Thymus (tissue), 11 donors: ENCODE results near the gene VPS13D. TPM values are rescaled to one million over a fixed set of nuclear protein-coding genes. Genes with fewer than 3 reads are reported as not detected.
A peak's percentile ranks its signal among the peaks of the same experiment; 100 is the strongest.

Experiments
- DNase-seq, 9 donors: peaks; one replicate each; pipeline ENCODE4 v3.0.0-alpha.2; 2013; ENCODE audit warnings: low spot score in 9 of 9, low read depth in 6 of 9, missing footprints in 1 of 9
- H3K27ac ChIP-seq, 2 donors: one replicate each; pipeline ENCODE4 v1.5.1; 2013; ENCODE audit warnings: control low read depth in 1 of 2, low read depth in 1 of 2, low read length in 1 of 2, mild to moderate bottlenecking in 1 of 2, moderate library complexity in 1 of 2
- H3K27me3 ChIP-seq, 2 donors: one replicate each; pipeline ENCODE4 v1.5.1; 2013; ENCODE audit warnings: low read length in 1 of 2; ENCODE audit not compliant: control insufficient read depth in 2 of 2, insufficient read depth in 1 of 2
- H3K36me3 ChIP-seq, 2 donors: one replicate each; pipeline ENCODE4 v1.5.1; 2013; ENCODE audit warnings: low read length in 1 of 2, mild to moderate bottlenecking in 1 of 2, moderate library complexity in 1 of 2; ENCODE audit not compliant: control insufficient read depth in 2 of 2, insufficient read depth in 2 of 2
- H3K4me1 ChIP-seq, 2 donors: one replicate each; pipeline ENCODE4 v1.5.1; 2013; ENCODE audit warnings: low read length in 2 of 2; ENCODE audit not compliant: control insufficient read depth in 2 of 2, insufficient read depth in 2 of 2
- H3K4me3 ChIP-seq, 2 donors: one replicate each; pipeline ENCODE4 v1.5.1; 2013; ENCODE audit warnings: low read length in 2 of 2, control low read depth in 1 of 2, mild to moderate bottlenecking in 1 of 2
- H3K9me3 ChIP-seq, 2 donors: one replicate each; pipeline ENCODE4 v1.5.1; 2013; ENCODE audit warnings: low read length in 1 of 2, mild to moderate bottlenecking in 1 of 2; ENCODE audit not compliant: control insufficient read depth in 2 of 2, insufficient read depth in 1 of 2
- WGBS: extraction: QIAGEN DNeasy Blood & Tissue Kit; methylation state at CpG from one replicate; pipeline ENCODE4 v1.1.7; 2013; 5-methylcytosine and 5-hydroxymethylcytosine counted together
- polyA plus RNA-seq: library from polyadenylated mRNA; stranded (reverse); fragments of 200-250 nt; gene quantifications from one replicate; pipeline ENCODE4 v1.2.3, GENCODE V29; 2013
- total RNA-seq: library from RNA; stranded (reverse); fragments of 120-200 nt; gene quantifications from one replicate; pipeline ENCODE4 v1.2.4, GENCODE V29; 2013
- donor health status: healthy.

The VPS13D gene
- total and polyA plus RNA-seq, 2 donors, result 10.2 to 21.7 TPM

DNA sequence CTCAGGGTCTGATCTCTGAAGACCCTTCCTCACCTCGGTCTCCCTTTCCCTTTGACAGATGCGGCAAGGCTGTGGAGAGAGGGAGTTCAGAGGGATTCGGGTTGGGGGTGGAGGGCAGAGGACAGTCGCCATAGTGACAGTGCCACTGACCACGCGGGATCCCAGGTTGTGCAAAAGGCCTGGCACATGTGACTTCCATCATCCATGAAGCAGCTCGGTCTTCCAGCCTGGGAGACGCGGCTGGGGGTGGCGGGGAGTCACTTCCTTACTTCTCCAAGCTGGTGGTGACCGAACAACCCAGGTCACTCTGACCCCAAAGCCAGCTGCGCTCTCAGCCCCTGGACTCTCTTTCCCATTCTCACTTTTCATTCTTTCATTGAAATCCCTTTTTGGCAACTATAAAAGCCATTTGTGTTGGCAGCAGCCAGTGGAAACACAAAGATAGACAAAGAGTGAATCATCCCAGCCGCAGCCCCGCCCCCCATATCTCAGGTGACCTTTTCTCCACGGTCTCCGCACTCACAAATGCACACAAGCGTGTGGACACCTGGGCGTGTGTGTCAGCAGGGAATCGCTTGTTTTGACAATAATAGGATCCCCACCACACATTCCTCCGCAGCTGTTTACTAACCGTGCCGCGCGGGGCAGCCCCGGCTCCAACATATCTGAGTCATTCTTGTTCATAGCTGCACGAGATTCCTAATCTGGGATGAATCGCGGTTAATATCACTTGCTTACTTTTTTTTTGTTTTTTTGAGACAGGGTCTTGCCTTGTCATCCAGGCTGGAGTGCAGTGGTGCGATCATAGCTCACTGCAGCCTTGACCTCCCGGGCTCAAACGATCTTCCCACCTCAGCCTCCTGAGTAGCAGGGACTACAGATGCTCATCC is 319.9 kb downstream of the VPS13D start:
- Histone ChIP-seq H3K9me3 (no peaks in the 10 kb centered on the region), H3K4me3 (no peak overlapping the region), H3K27me3 (peaks cover 0 to 4% of the 10 kb centered on the region in 2 donors), H3K36me3 (no peaks in the 10 kb centered on the region), H3K27ac (peak overlapping the region in 1 of 2 donors; percentile 10), H3K4me1 (peaks cover 0 to 13% of the 10 kb centered on the region in 2 donors)
- WGBS, result 93% methylated on average over 31 of the region's 31 CpGs
- peak in 1 of 9 donors; percentile 30 for DNase-seq

DNA sequence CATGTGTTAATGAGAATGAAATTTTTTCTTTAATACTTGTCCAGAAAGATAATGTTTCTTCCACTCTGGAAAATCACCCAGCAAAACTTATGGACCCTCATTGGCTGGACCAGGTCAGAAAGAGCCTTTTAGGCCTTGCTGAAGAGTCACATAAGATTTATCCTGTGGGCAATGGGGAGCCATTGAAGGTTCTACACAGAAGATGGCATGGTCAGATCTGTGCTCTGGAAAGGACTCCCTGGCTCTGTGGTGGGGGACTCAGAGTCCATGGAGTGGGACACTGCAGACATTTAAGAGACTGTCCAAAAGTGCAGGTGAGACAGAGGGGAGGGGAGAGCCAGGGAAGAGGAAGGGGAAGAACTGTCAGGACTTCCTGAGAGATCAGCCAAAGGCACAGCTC is 321.8 kb downstream of the VPS13D start:
- Histone ChIP-seq H3K4me1 (peaks cover 0 to 8% of the 10 kb centered on the region in 2 donors), H3K27ac (no peak overlapping the region), H3K36me3 (no peaks in the 10 kb centered on the region), H3K27me3 (peaks cover 0 to 4% of the 10 kb centered on the region in 2 donors), H3K4me3 (no peak overlapping the region), H3K9me3 (no peaks in the 10 kb centered on the region)
- DNase-seq, result no peak

DNA sequence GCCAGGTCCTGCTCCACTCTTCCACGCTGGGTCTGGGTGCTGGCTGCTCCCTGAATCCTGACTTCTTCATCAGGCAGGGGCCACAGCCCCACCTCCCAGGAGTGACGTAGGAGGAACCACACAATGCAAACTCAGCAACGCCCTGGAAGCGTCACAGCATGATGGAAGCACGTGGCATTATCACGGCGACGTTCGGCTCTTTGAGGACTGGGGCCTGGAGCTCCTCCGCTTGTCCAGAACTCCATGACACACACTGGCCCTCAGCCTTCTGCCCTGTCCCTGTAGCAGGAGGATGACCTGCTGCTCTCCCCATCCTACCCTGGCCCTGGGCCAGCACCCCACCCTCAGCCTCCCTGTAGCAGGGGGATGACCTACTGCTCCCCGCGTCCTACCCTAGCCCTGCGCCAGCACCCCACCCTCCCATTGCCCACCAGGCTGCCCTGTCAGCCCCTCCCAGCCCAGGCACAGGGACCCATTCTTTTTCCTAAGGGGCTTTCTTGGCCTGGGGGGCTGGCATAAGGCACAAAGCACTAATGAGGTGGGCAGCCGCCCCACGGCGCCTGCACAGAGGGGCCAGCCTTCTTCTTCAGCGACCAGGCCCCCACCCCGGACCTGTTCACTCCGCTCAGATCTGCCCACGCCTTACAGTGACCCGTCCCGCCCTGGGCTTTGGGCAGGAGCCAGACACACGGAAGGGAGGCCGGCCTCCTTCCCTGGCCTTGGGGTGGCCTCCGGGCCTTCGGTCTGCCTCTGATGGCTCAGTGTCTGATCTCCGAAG is 322.5 kb downstream of the VPS13D start:
- Histone ChIP-seq H3K36me3 (no peaks in the 10 kb centered on the region), H3K4me3 (no peak overlapping the region), H3K9me3 (no peaks in the 10 kb centered on the region), H3K27me3 (peaks cover 0 to 4% of the 10 kb centered on the region in 2 donors), H3K4me1 (peaks cover 0 to 8% of the 10 kb centered on the region in 2 donors), H3K27ac (no peak overlapping the region)
- WGBS, result 97% methylated on average over 27 of the region's 27 CpGs
- no peak for DNase-seq

DNA sequence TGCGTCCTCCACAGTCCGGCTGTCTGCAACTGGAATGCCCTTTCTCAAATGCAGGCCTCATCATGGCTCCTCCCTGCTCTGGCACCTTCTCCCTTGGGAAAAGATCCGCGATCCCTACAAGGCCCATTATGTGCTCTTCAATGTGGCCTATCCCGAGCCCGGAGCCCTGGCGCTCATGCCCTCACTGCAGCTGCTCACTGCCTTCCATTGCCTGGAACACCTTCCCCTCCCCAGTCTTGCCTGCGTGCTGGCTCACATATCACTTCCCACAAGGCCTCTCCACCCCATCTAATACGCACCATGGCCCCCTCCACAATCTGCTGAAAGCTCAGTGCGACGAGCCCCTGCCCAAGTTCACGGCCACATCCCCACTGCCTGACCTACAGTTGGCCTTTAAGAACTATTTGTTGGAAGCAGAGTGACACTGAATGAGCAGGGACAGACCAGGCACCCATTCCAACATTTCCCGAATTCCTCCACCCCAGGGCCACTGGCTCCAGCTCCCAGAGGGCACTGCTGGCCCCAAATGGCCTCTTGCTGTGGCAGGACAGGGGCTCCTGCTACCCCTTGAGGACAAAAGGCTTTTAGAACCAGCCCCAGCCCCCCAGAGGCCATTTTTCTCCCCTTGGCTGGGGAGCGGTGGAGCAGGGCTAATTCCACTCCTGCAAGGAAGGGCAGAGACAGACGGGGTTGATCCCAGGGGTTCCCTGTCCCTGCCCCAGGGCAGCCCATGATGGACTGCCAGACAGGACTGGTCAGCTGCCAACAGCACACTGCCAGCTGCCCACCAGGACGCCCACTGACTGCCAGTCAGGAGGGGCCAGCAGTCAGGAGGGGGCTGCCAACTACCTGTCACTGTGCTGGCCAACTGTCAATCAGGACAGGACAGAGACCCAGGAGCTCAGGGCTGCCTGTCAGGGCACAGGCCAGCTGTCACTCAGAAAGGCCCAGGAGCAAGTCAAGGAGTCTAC is 323.4 kb downstream of the VPS13D start:
- peaks cover 0 to 8% of the 10 kb centered on the region in 2 donors for H3K4me1 ChIP-seq
- no peak overlapping the region for H3K4me3 ChIP-seq
- no peak for DNase-seq
- 96% methylated on average over 16 of the region's 16 CpGs for WGBS
- H3K27me3 ChIP-seq, result peaks cover 0 to 2% of the 10 kb centered on the region in 2 donors
- no peak overlapping the region for H3K27ac ChIP-seq
- H3K36me3 ChIP-seq, result no peaks in the 10 kb centered on the region
- no peaks in the 10 kb centered on the region for H3K9me3 ChIP-seq

DNA sequence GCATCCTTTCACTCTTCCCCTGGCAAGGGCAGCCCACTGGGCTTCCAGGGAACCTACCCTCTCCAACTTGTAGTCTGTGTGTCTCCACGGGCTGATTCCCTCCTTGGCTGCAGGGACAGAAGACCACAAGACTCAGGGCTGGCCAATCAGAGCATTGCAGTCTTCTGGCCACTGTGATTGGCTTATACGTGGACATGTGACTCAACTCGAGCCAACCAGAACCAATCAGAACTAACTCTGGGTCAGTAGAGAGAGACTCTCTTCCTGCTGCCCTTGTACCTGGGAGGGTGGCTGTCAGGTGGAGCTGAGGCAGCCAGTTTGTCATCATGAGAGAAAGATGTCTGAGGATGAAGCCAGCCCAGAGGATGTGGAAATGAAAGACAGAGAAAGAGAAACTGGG is 324.1 kb downstream of the VPS13D start:
- peaks cover 0 to 8% of the 10 kb centered on the region in 2 donors for H3K4me1 ChIP-seq
- 95% methylated on average over 3 of the region's 3 CpGs for WGBS
- H3K27ac ChIP-seq, result no peak overlapping the region

DNA sequence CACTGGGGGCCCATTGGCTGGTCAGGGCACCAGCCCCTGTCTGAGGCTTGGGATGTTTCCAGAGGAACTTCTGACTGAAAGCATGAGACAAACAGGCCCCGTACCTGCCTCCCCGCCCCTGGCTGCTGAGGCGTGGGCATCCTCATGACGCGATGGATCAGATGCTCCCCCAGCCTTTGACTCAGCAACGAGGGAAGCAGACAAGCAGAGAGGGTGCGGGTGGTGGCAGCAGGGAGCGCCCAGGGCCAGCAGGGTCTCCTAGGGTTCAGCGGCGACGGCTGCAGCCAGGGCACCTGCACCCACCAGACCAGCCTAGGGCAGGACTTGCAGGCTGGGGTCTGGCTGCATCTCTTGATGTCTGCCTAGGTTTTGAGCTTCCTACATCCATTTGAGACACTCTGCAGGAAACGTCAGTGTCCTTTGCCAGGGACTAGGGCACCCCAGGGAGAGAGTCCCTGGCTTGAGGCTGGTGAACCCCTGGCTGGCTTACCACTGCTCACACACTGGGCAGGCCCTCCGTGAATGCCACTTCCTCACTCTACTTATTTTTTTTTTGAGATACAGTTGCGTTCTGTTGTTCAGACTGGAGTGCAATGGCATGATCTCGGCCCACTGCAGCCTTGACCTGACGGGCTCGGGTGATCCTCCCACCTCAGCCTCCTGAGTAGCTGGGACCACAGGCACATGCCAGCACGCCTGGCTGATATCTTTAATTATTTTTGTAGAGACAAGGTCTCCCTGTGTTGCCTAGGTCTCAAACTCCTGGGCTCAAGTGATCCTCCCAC is 324.9 kb downstream of the VPS13D start:
- Histone ChIP-seq H3K27ac (no peak overlapping the region), H3K27me3 (no peaks in the 10 kb centered on the region), H3K4me1 (peaks cover 0 to 2% of the 10 kb centered on the region in 2 donors), H3K36me3 (no peaks in the 10 kb centered on the region), H3K4me3 (no peak overlapping the region), H3K9me3 (no peaks in the 10 kb centered on the region)
- 95% methylated on average over 18 of the region's 18 CpGs for WGBS
- no peak for DNase-seq

More for the DNA sequence above, 324.1 kb downstream of the VPS13D start:
- Histone ChIP-seq H3K4me3 (no peak overlapping the region), H3K9me3 (no peaks in the 10 kb centered on the region), H3K27me3 (no peaks in the 10 kb centered on the region), H3K36me3 (no peaks in the 10 kb centered on the region)
- no peak for DNase-seq

DNA sequence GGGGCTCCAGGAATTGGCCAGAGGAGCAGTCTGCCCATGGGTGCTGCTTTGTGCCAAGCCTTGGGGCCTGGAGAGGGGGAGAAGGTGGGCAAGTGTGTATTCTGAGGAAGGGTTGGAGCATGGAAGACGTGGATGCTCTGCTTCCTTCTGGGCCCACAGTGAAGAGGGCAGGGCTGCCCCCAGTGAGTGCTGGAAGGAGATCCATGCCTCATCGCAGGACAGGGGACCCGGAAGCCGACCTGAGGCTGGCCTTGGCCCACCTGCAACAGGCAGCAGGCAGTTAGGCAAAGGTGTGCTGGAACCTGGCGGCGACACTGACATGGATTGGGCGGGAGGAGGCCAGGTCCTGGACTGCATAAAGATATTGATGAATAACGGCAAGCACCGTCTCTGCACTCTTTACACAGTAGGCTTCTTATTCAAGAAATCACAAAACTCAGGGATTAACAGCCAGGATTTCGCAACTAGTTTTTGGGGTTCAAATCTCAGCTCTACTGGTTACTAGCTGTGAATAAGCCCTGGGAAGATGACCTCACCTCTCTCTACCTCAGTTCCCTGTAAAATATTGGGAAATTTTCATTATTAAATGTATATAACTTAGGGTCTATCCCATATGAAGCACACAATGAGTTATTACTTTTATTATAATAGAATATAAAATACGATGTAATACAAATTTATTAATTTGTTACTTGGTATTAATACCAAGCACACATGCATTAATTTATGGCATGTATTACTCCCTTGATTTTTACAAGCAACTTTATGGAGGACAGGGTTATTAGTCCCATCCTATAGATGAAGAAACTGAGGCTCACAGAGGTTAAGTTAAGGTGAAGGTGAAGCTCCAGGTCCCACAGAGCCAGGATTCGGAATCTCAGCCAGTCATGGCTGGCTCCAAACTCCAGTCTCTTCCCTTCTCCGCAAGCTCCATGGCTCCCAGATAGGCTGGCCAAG is 325.9 kb downstream of the VPS13D start:
- Histone ChIP-seq H3K4me1 (no peaks in the 10 kb centered on the region), H3K9me3 (no peaks in the 10 kb centered on the region), H3K4me3 (no peak overlapping the region), H3K27ac (no peak overlapping the region), H3K36me3 (no peaks in the 10 kb centered on the region), H3K27me3 (no peaks in the 10 kb centered on the region)
- DNase-seq, result no peak
- 98% methylated on average over 13 of the region's 13 CpGs for WGBS
